H9 (cell line): ENCODE data around the gene MRPS15. TPM values are rescaled to one million over a fixed set of nuclear protein-coding genes. Genes with fewer than 3 reads are reported as not detected.

Source experiments
- DNase-seq: peaks from one replicate; pipeline ENCODE4 v3.0.0-alpha.2; 2017
- H2AFZ ChIP-seq: one replicate; pipeline ENCODE4 v1.6.1; 2013; ENCODE audit warnings: mild to moderate bottlenecking, low read length, control low read depth, moderate library complexity
- H2AK5ac ChIP-seq: 2 replicates; pipeline ENCODE4 v1.6.1; 2013; ENCODE audit warnings: low read length, control low read depth, mixed read lengths; ENCODE audit not compliant: insufficient read length
- H2BK120ac ChIP-seq: one replicate; pipeline ENCODE4 v1.6.1; 2013; ENCODE audit warnings: low read depth, mild to moderate bottlenecking, low read length, control low read depth, inconsistent platforms; ENCODE audit not compliant: poor library complexity, severe bottlenecking
- H2BK12ac ChIP-seq: 2 replicates; pipeline ENCODE4 v1.6.1; 2013; ENCODE audit warnings: low read length, control low read depth, mixed read lengths, low read depth; ENCODE audit not compliant: insufficient read length
- H2BK15ac ChIP-seq: 2 replicates; pipeline ENCODE4 v1.6.1; 2013; ENCODE audit warnings: low read depth, low read length, control low read depth
- H2BK20ac ChIP-seq: one replicate; pipeline ENCODE4 v1.6.1; 2013; ENCODE audit warnings: low read depth, mild to moderate bottlenecking, low read length, control low read depth, inconsistent platforms; ENCODE audit not compliant: poor library complexity, severe bottlenecking
- H2BK5ac ChIP-seq: 2 replicates; pipeline ENCODE4 v1.6.1; 2013; ENCODE audit warnings: low read length, control low read depth, mixed read lengths; ENCODE audit not compliant: insufficient read length
- H3K14ac ChIP-seq: 2 replicates; pipeline ENCODE4 v1.6.1; 2013; ENCODE audit warnings: low read length, control low read depth; ENCODE audit not compliant: insufficient read depth
- H3K18ac ChIP-seq: 2 replicates; pipeline ENCODE4 v1.6.1; 2013; ENCODE audit warnings: low read depth, mild to moderate bottlenecking, mixed read lengths, low read length, control low read depth; ENCODE audit not compliant: insufficient read length
- H3K23ac ChIP-seq: 2 replicates; pipeline ENCODE4 v1.6.1; 2013; ENCODE audit warnings: low read length, control low read depth, mixed read lengths, low read depth; ENCODE audit not compliant: insufficient read length
- H3K23me2 ChIP-seq: 2 replicates; pipeline ENCODE4 v1.6.1; 2013; ENCODE audit warnings: low read depth, mild to moderate bottlenecking, mixed read lengths, low read length, control low read depth; ENCODE audit not compliant: insufficient read length, poor library complexity, severe bottlenecking
- H3K27ac ChIP-seq: 2 replicates; pipeline ENCODE4 v1.5.1; 2013; ENCODE audit warnings: low read length, control low read depth, mixed read lengths, low read depth; ENCODE audit not compliant: insufficient read length
- H3K27me3 ChIP-seq: 2 replicates; pipeline ENCODE4 v1.6.1; 2013; ENCODE audit warnings: low read length, control low read depth, inconsistent platforms; ENCODE audit not compliant: insufficient read depth
- H3K4ac ChIP-seq: 2 replicates; pipeline ENCODE4 v1.6.1; 2013; ENCODE audit warnings: low read depth, mild to moderate bottlenecking, control low read depth, inconsistent platforms, low read length, moderate library complexity
- H3K4me1 ChIP-seq: 2 replicates; pipeline ENCODE4 v1.6.1; 2013; ENCODE audit warnings: low read length, control low read depth, inconsistent platforms; ENCODE audit not compliant: insufficient read depth
- H3K4me2 ChIP-seq: 2 replicates; pipeline ENCODE4 v1.6.1; 2013; ENCODE audit warnings: low read length, control low read depth, mixed read lengths; ENCODE audit not compliant: insufficient read length, insufficient read depth
- H3K56ac ChIP-seq: 2 replicates; pipeline ENCODE4 v1.6.1; 2013; ENCODE audit warnings: low read depth, mild to moderate bottlenecking, mixed read lengths, low read length, control low read depth; ENCODE audit not compliant: insufficient read length
- H3K79me1 ChIP-seq: 2 replicates; pipeline ENCODE4 v1.6.1; 2013; ENCODE audit warnings: low read depth, mild to moderate bottlenecking, moderate library complexity, low read length, control low read depth, inconsistent platforms; ENCODE audit not compliant: insufficient read depth, poor library complexity, severe bottlenecking
- H3K79me2 ChIP-seq: 2 replicates; pipeline ENCODE4 v1.6.1; 2013; ENCODE audit warnings: low read length, control low read depth, inconsistent platforms; ENCODE audit not compliant: insufficient read depth
- H3K9ac ChIP-seq: 2 replicates; pipeline ENCODE4 v1.6.1; 2013; ENCODE audit warnings: low read length, control low read depth, mixed read lengths; ENCODE audit not compliant: insufficient read length; ENCODE audit errors: extremely low read depth
- H3K9me3 ChIP-seq: one replicate; pipeline ENCODE4 v1.6.1; 2013; ENCODE audit warnings: low read depth, low read length, inconsistent platforms; ENCODE audit not compliant: control insufficient read depth
- H3T11ph ChIP-seq: one replicate; pipeline ENCODE4 v1.6.1; 2013; ENCODE audit warnings: mild to moderate bottlenecking, low read length, control low read depth, inconsistent platforms
- H4K20me1 ChIP-seq: one replicate; pipeline ENCODE4 v1.6.1; 2013; ENCODE audit not compliant: control insufficient read depth, insufficient read length, insufficient read depth
- H4K5ac ChIP-seq: 2 replicates; pipeline ENCODE4 v1.6.1; 2013; ENCODE audit warnings: low read depth, mild to moderate bottlenecking, mixed read lengths, low read length, control low read depth; ENCODE audit not compliant: insufficient read length
- H4K8ac ChIP-seq: replicated peaks from 2 replicates; pipeline ENCODE4 v1.6.1; 2013; ENCODE audit warnings: low read length, control low read depth, mixed read lengths, low read depth; ENCODE audit not compliant: insufficient read length
- H4K91ac ChIP-seq: 2 replicates; pipeline ENCODE4 v1.6.1; 2013; ENCODE audit warnings: low read depth, mild to moderate bottlenecking, moderate library complexity, mixed read lengths, low read length, control low read depth; ENCODE audit not compliant: insufficient read length
- H3K27ac Mint-ChIP-seq, 3 experiments: 2 replicates in 2 of 3; 3 replicates in 1 of 3; pipeline ENCODE4 v1.8.0; 2020 to 2021; ENCODE audit warnings: mixed read lengths in 3 of 3, mild to moderate bottlenecking in 1 of 3, moderate library complexity in 1 of 3
- H3K27me3 Mint-ChIP-seq: 2 replicates; pipeline ENCODE4 v1.8.0; 2021; ENCODE audit warnings: low read depth, mild to moderate bottlenecking, moderate library complexity, mixed read lengths
- H3K36me3 Mint-ChIP-seq, 3 experiments: 2 replicates in 2 of 3; 3 replicates in 1 of 3; pipeline ENCODE4 v1.8.0; 2020 to 2021; ENCODE audit warnings: low read depth in 3 of 3, mixed read lengths in 3 of 3; ENCODE audit not compliant: insufficient read depth in 1 of 3
- H3K4me1 Mint-ChIP-seq, 2 experiments: 2 replicates each; pipeline ENCODE4 v1.8.0; 2020; ENCODE audit warnings: mixed read lengths in 2 of 2
- H3K4me3 Mint-ChIP-seq, 2 experiments: 2 replicates in 1 of 2; 3 replicates in 1 of 2; pipeline ENCODE4 v1.8.0; 2020 to 2021; ENCODE audit warnings: mild to moderate bottlenecking in 2 of 2, mixed read lengths in 2 of 2, moderate library complexity in 1 of 2
- H3K9me3 Mint-ChIP-seq, 2 experiments: 2 replicates in 1 of 2; 3 replicates in 1 of 2; pipeline ENCODE4 v1.8.0; 2020; ENCODE audit warnings: mild to moderate bottlenecking in 2 of 2, mixed read lengths in 2 of 2, moderate library complexity in 1 of 2
- WGBS: extraction: QIAGEN DNeasy Blood & Tissue Kit; methylation state at CpG from one replicate; pipeline ENCODE4 v1.1.7; 2013; ENCODE audit warnings: missing lambda C conversion rate, low lambda C conversion rate, mixed read lengths; ENCODE audit not compliant: insufficient read length; ENCODE audit errors: extremely low coverage; 5-methylcytosine and 5-hydroxymethylcytosine counted together
- total RNA-seq: library from RNA; stranded (reverse); gene quantifications from 2 replicates; pipeline ENCODE4 v1.2.1, GENCODE V29; 2021
- TF ChIP-seq, protein P1 (sequence below): fragments of 200-600 bp; sonication (generic); conservative IDR thresholded peaks from 3 replicates; pipeline ENCODE4 v1.8.0; 2021; ENCODE audit warnings: antibody characterized with exemption, mild to moderate bottlenecking

The MRPS15 gene
- total RNA-seq, 1 experiment from 2014 or later: 111 TPM

DNA sequence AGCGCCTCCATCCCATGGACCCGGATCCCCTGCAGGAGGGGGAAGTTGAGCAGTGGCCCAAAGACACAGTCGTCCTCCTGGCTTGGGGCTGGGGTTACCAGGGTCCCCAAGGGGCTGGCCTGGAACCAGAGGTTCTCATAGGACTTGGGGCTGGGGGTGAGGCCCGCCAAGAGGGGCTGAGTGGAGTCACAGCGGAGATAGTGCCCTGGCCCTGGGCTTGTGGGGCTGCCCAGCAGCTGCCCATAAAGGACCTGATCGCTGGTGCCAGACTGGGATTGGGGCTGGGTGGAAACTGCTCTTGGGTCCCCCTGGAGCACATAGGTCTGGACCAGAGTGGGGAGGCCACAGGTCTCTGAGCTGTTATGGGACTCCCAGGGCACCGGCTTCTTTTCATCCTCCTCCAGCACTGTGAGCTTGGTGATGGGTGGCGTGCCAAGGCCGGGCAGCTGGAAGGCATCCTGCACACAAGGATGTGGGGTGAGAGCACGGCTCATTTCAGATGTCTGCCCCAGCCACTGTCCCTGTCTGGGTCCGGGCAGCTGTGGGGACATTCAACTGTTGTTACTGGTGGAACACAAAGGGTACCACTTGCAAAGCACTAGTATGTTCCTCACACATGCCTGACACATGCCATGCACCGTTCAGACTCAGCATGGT is 2.3 kb upstream of the MRPS15 start:
- no peak overlapping the region for H4K8ac ChIP-seq
- H3K27ac Mint-ChIP-seq: no peak overlapping the region
- peaks cover 17 to 25% of the 10 kb centered on the region in 2 experiments for H3K4me1 Mint-ChIP-seq

More for the DNA sequence above, 2.3 kb upstream of the MRPS15 start:
- Histone ChIP-seq H2BK12ac (no peak overlapping the region), H3K9me3 (no peaks in the 10 kb centered on the region), H3K4ac (no peak overlapping the region), H2BK15ac (no peak overlapping the region), H3K23ac (no peak overlapping the region), H3K18ac (no peak overlapping the region), H4K5ac (no peak overlapping the region), H2BK20ac (no peak overlapping the region), H3K79me2 (no peaks in the 10 kb centered on the region; the same call in 1 of the 2 replicates), H2BK120ac (no peak overlapping the region), H3K4me1 (no peaks in the 10 kb centered on the region), H3K9ac (no peak overlapping the region), H3K27me3 (peaks cover 29% of the 10 kb centered on the region; the same call in 1 of the 2 replicates), H3K23me2 (peaks cover 9% of the 10 kb centered on the region), H3K14ac (no peak overlapping the region), H4K91ac (no peak overlapping the region), H3K79me1 (no peaks in the 10 kb centered on the region), H2AFZ (no peak overlapping the region), H4K20me1 (no peaks in the 10 kb centered on the region), H3T11ph (no peak overlapping the region), H3K27ac (no peak overlapping the region), H2AK5ac (no peak overlapping the region), H3K56ac (no peak overlapping the region), H2BK5ac (no peak overlapping the region), H3K4me2 (no peak overlapping the region)
- H3K4me3 Mint-ChIP-seq: no peak overlapping the region
- H3K27me3 Mint-ChIP-seq: peaks cover 56% of the 10 kb centered on the region
- DNase-seq: no peak
- TF ChIP-seq, protein P1, sequence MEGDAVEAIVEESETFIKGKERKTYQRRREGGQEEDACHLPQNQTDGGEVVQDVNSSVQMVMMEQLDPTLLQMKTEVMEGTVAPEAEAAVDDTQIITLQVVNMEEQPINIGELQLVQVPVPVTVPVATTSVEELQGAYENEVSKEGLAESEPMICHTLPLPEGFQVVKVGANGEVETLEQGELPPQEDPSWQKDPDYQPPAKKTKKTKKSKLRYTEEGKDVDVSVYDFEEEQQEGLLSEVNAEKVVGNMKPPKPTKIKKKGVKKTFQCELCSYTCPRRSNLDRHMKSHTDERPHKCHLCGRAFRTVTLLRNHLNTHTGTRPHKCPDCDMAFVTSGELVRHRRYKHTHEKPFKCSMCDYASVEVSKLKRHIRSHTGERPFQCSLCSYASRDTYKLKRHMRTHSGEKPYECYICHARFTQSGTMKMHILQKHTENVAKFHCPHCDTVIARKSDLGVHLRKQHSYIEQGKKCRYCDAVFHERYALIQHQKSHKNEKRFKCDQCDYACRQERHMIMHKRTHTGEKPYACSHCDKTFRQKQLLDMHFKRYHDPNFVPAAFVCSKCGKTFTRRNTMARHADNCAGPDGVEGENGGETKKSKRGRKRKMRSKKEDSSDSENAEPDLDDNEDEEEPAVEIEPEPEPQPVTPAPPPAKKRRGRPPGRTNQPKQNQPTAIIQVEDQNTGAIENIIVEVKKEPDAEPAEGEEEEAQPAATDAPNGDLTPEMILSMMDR: no peak
- WGBS: no CpG with 5 or more reads among the region's 12 CpGs
- H3K36me3 Mint-ChIP-seq: peaks cover 7 to 13% (median 10%) of the 10 kb centered on the region in 3 experiments
- H3K9me3 Mint-ChIP-seq: no peaks in the 10 kb centered on the region
